Mucosa of stomach (tissue), 1 donor: ENCODE data around the gene LANCL2.
A peak's percentile ranks its signal among the peaks of the same experiment; 100 is the strongest.

Experiments
- H3K27me3 ChIP-seq: one replicate; pipeline ENCODE4 v1.7.0; 2013; ENCODE audit warnings: mild to moderate bottlenecking, low read length; ENCODE audit not compliant: control insufficient read depth, insufficient read depth
- H3K36me3 ChIP-seq: one replicate; pipeline ENCODE4 v1.7.0; 2013; ENCODE audit warnings: low read length; ENCODE audit not compliant: control insufficient read depth, insufficient read depth
- H3K4me1 ChIP-seq: one replicate; pipeline ENCODE4 v1.7.0; 2013; ENCODE audit warnings: mild to moderate bottlenecking, low read length; ENCODE audit not compliant: control insufficient read depth, insufficient read depth
- H3K4me3 ChIP-seq: one replicate; pipeline ENCODE4 v1.7.0; 2013; ENCODE audit warnings: low read length
- H3K9ac ChIP-seq: one replicate; pipeline ENCODE4 v1.7.0; 2013; ENCODE audit warnings: mild to moderate bottlenecking, low read length, moderate library complexity
- H3K9me3 ChIP-seq: one replicate; pipeline ENCODE4 v1.7.0; 2013; ENCODE audit warnings: mild to moderate bottlenecking, low read length, moderate library complexity; ENCODE audit not compliant: control insufficient read depth
- donor health status: Pancreatic carcinoma.

The LANCL2 gene, protein sequence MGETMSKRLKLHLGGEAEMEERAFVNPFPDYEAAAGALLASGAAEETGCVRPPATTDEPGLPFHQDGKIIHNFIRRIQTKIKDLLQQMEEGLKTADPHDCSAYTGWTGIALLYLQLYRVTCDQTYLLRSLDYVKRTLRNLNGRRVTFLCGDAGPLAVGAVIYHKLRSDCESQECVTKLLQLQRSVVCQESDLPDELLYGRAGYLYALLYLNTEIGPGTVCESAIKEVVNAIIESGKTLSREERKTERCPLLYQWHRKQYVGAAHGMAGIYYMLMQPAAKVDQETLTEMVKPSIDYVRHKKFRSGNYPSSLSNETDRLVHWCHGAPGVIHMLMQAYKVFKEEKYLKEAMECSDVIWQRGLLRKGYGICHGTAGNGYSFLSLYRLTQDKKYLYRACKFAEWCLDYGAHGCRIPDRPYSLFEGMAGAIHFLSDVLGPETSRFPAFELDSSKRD

GRCh38 chr7:55365205-55365674 is at the start of gene LANCL2:
Gene LANCL2, plus strand, starts transcription at chr7:55365337. Its CDS starts 689 bp downstream, at chr7:55366026.
- Histone ChIP-seq H3K4me1 (peaks cover 7% of the 10 kb centered on the region), H3K27me3 (no peaks in the 10 kb centered on the region), H3K9ac (peak within 1 kb of the TSS; percentile 85), H3K4me3 (peak within 1 kb of the TSS; percentile 98), H3K36me3 (no peaks in the 10 kb centered on the region), H3K9me3 (no peaks in the 10 kb centered on the region)

GRCh38 chr7:55325371-55325792 is 39.8 kb upstream of the LANCL2 start:
- no peaks in the 10 kb centered on the region for H3K9me3 ChIP-seq

DNA sequence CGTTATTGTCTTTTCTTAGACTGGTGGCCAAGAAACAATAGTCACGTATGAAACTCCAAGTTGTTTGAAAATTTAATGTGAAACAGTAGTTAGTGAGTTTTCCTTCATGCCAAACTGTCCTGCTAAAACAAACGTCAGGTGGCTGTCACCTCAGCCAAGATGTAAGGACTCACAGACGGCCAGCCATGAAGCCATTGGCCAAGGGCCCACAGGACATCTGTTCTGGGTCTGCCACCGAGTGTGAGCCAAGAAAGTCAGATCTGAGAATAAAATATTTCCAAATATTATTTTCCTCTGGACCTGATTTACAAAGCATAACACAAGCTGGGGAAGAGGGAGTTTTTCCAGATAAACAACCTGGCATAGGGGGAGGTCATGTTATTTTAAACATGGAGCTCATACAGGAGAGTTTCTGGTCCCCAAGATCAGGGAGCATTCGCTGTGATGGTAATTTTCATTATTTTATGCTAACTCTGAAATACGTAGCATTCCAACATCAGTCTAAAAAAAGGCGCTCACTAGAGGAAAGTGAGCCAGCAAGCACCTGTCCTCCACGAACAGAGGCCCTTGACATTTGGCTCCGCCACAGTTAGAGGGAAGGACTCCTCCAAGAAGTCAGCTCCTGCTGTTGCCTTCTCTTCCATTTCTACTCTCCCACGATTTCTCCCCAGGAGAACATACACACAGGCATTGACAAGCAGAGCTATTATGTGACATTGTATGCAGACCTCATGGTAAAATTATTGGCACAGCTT is 38.9 kb upstream of the LANCL2 start:
- Histone ChIP-seq H3K9me3 (no peaks in the 10 kb centered on the region), H3K27me3 (peaks cover 3% of the 10 kb centered on the region), H3K4me1 (no peaks in the 10 kb centered on the region), H3K36me3 (no peaks in the 10 kb centered on the region), H3K9ac (no peak overlapping the region), H3K4me3 (no peak overlapping the region)

More at GRCh38 chr7:55325371-55325792, 39.8 kb upstream of the LANCL2 start:
- Histone ChIP-seq H3K4me1 (no peaks in the 10 kb centered on the region), H3K9ac (no peak overlapping the region), H3K36me3 (no peaks in the 10 kb centered on the region), H3K27me3 (peaks cover 3% of the 10 kb centered on the region), H3K4me3 (no peak overlapping the region)

- Histone ChIP-seq H3K4me3 (no peak overlapping the region), H3K9me3 (no peaks in the 10 kb centered on the region), H3K36me3 (no peaks in the 10 kb centered on the region), H3K4me1 (no peaks in the 10 kb centered on the region), H3K27me3 (peaks cover 3% of the 10 kb centered on the region), H3K9ac (no peak overlapping the region)
These were observed 38.1 kb upstream of the LANCL2 start for GRCh38 chr7:55326945-55327626.

GRCh38 chr7:55335151-55335550 is 30.0 kb upstream of the LANCL2 start:
- Histone ChIP-seq H3K4me1 (no peaks in the 10 kb centered on the region), H3K4me3 (no peak overlapping the region), H3K36me3 (no peaks in the 10 kb centered on the region), H3K27me3 (no peaks in the 10 kb centered on the region), H3K9me3 (no peaks in the 10 kb centered on the region), H3K9ac (no peak overlapping the region)

DNA sequence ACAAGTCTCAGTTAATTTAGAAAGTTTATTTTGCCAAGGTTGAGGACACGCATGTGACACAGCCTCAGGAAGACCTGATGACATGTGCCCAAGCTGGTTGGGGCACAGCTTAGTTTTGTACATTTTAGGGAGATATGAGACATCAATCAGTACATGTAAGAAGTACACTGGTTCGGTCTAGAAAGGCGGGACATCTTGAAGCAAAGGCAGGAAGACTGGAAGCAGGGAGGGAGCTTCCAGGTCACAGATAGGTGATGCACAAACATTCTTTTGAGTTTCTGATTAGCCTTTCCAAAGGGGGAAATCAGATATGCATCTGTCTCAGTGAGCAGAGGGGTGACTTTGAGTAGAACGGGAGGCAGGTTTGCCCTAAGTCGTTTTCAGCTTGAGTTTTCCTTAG is 29.4 kb upstream of the LANCL2 start:
- H3K9ac ChIP-seq, result no peak overlapping the region
- H3K4me1 ChIP-seq, result no peaks in the 10 kb centered on the region
- H3K4me3 ChIP-seq, result no peak overlapping the region
- no peaks in the 10 kb centered on the region for H3K9me3 ChIP-seq
- H3K36me3 ChIP-seq, result no peaks in the 10 kb centered on the region
- H3K27me3 ChIP-seq, result no peaks in the 10 kb centered on the region

DNA sequence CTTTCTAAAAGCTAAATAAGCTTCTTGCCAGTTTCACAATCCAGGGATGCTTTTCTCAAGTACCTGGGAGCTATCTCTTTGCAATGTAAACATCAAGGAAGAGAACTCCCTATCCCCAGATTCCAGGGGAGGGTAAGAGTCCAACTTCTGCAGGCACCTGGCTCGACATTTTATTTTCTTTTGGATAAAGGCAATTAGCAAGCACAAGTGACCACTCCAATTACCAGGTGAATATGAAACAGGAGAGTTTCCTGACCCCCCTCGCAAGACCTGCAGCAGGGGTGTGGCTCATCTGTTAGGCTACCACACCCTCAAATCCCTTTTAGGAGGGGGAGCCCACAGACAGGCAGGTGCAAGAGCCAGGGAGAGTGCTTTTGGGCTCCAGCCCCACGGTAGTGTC is 28.6 kb upstream of the LANCL2 start:
- Histone ChIP-seq H3K27me3 (no peaks in the 10 kb centered on the region), H3K9me3 (no peaks in the 10 kb centered on the region), H3K36me3 (no peaks in the 10 kb centered on the region), H3K4me1 (no peaks in the 10 kb centered on the region), H3K4me3 (no peak overlapping the region), H3K9ac (no peak overlapping the region)

GRCh38 chr7:55339033-55340000 is 25.8 kb upstream of the LANCL2 start:
- H3K4me1 ChIP-seq, result no peaks in the 10 kb centered on the region
- no peaks in the 10 kb centered on the region for H3K9me3 ChIP-seq
- no peaks in the 10 kb centered on the region for H3K36me3 ChIP-seq
- no peak overlapping the region for H3K4me3 ChIP-seq
- H3K27me3 ChIP-seq, result no peaks in the 10 kb centered on the region
- H3K9ac ChIP-seq, result no peak overlapping the region

- H3K36me3 ChIP-seq, result no peaks in the 10 kb centered on the region
- no peaks in the 10 kb centered on the region for H3K9me3 ChIP-seq
- H3K27me3 ChIP-seq, result no peaks in the 10 kb centered on the region
- no peaks in the 10 kb centered on the region for H3K4me1 ChIP-seq
- H3K9ac ChIP-seq, result no peak overlapping the region
- no peak overlapping the region for H3K4me3 ChIP-seq
These were observed 22.8 kb upstream of the LANCL2 start for GRCh38 chr7:55342216-55342871.

GRCh38 chr7:55343002-55343781 is 21.9 kb upstream of the LANCL2 start:
- no peaks in the 10 kb centered on the region for H3K4me1 ChIP-seq
- H3K9ac ChIP-seq, result no peak overlapping the region
- no peaks in the 10 kb centered on the region for H3K36me3 ChIP-seq

More at GRCh38 chr7:55343002-55343781, 21.9 kb upstream of the LANCL2 start:
- no peaks in the 10 kb centered on the region for H3K27me3 ChIP-seq
- H3K4me3 ChIP-seq, result no peak overlapping the region
- no peaks in the 10 kb centered on the region for H3K9me3 ChIP-seq
